Activated CD4-positive, alpha-beta T cell treated with anti-CD3 and anti-CD28 coated beads, Interleukin-10, Interleukin-2, amounts not matched to agents 100 ng/mL and 50 ng/mL, durations not matched to agents 16 hours and 8 hours (primary cell): ENCODE results near the gene FANCC.

Source experiments
- DNase-seq: peaks from one replicate; pipeline ENCODE4 v3.0.0-alpha.2; 2020

The FANCC gene

DNA sequence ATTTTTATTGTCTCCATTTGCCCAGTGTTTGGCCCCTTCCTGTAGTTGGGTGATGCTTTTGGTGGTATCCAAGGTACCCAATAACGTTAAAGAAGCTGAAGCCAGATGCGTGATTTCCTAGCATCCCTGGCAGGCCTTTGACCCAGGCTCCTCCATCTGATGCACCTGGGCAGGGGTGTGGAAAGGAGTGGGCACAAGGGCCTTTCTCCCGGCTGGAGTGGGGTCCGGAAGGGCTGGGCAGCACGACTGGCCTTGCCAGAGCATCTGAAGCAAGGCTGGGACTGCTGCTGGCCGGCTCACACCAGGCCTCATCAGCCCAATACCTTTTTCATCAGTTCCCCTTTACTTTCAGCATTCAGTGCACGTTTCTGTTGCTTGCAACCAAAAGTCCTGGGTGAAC is 220.2 kb downstream of the FANCC start:
- DNase-seq = no peak

DNA sequence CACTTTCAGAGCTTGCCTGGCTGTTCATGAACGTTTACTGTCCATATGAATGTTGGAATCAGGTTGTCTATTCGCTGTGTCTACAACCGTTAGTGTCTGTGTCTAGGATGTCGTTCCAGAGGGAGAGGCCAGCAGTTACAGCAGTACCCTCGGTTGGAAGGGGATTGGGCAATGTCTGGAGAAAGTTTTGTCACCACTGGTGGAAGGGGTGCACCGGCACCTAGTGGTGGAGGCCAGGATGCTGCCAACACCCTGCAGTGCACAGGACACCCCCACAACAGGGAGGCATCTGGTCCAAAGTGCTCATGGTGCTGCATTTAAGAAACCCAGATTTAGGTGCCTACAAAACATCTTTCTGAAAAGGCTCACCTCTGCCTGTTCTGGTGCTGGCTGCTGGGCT is 220.7 kb downstream of the FANCC start:
- no peak for DNase-seq

DNA sequence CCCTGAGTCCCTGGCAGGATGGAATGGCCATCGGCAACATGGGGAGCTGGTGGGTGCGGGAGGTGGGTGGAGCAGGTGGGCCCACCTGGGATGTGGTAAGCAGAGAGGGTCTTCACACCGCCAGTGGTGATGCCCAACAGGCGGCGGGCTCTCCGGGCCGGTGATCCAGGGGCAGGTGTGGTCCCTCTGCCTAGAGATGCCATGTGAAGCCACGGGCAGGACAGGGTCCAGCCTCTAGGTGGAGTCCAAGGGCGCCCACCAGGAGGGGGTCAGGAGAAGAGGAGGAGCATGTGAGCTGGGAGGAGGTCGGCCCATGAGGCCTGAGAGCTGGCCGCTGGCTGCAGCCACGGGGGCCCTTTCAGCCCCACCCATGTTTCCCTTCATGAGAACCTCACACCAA is 221.1 kb downstream of the FANCC start:
- DNase-seq = no peak

DNA sequence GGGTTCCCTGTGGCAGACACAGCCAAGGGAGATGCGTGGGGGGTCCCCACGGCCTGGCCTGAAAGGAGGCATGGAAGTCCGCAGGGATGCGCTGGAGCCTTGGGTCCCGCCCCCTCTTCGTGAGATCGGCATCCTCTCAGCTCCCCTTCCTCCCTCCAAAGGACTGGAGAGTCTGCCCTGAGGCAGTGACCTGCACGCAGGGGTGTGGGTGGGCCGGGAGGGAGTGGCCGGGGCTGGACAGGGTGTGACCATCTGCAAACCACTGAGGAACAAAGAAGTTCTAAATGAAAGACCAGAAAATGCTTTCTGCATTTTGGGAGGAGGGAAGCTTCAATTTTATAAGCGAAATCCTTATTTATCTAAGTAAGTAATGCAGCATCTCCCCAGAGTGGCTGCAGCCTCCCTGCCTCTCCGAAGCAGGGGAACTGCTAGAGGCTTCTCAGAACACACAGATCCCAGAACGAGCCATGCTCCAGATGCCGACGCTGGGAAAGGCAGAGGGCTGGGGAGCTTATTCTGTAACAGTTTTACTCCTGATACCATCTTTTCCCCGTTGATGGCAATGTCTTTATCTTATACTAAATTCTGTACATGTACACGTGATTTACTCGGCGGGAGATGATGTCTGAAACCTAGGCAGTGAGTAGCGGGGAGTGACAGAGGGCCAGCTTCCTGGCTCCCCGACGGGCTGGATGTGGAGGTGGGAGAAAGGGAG is 221.7 kb downstream of the FANCC start:
- DNase-seq = no peak

DNA sequence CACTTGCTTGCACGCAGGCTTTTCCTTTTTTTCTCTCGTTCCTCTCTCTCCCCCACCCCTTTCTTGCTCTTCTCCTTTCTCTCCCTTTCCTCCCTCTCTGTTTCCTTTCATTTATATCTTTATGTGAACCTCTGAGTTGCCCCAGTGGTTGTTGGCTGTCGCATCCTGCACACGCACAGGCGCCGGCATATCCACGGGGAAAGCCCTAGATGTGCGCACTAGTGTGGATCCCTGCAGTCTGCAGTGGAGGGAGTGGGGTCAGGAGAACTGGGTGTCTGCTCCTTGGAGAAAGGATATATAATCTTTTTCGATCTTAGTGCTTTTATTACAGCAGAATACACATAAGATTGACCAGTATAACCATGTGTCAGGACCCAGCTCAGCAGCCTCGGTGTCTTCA is 223.5 kb downstream of the FANCC start:
- no peak for DNase-seq

DNA sequence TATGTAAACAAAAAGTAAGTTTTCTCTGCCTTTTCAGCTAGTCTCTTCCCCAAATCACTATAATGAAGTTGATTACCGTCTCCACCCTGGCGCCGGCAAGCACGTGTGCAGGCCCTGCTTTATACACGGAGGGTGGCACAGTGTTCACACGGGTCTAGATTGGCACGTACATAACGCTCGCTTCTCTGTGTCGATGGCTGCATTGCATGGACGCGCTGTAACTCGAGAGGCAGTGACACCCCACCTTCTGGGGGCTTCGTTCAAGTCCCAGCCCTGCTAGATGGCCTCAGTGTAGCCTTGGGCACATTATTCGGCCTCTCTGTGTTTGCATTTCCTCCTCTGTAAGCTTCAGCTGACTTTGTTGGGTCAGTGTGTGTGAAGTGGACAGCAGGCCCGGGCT is 223.9 kb downstream of the FANCC start:
- DNase-seq = no peak

DNA sequence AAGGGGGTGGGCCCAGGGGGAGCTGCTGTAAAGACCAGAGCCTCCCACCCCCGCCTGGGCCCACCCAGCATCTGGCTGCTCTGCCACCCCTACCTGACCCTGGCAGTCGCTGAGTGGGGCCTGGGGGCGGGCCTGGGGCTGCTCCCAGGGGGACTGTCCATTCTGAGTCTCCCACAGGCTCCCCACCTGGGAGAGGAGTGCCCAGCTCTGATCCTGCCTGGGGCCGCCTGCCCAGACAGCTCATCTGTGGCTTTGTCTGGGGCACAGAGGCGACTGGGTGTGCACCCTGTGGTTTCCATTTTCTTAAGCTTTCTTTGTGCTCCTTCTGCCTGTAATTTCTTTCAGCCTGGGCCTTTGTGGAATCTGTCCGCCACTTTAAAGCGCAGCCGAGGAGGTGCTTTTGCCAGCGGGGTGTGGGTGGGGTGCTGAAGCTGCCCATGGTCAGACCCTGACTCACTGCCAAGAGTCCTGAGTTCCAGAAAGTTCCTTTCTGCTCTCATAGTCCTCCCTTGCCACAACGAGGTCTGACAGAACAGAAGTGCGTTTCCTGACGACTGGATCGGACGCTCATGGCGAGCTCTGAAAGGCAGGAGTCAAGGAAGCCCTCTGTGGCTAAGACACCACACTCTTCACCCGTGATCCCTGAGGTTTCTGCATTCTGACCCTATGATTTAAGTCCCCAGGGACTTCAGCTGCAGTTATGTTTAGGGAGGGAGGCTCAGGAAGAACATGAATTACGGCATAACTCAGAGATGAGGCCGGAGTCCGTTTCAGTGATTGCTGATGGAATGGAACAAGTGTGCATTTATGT is 225.0 kb downstream of the FANCC start:
- no peak for DNase-seq

DNA sequence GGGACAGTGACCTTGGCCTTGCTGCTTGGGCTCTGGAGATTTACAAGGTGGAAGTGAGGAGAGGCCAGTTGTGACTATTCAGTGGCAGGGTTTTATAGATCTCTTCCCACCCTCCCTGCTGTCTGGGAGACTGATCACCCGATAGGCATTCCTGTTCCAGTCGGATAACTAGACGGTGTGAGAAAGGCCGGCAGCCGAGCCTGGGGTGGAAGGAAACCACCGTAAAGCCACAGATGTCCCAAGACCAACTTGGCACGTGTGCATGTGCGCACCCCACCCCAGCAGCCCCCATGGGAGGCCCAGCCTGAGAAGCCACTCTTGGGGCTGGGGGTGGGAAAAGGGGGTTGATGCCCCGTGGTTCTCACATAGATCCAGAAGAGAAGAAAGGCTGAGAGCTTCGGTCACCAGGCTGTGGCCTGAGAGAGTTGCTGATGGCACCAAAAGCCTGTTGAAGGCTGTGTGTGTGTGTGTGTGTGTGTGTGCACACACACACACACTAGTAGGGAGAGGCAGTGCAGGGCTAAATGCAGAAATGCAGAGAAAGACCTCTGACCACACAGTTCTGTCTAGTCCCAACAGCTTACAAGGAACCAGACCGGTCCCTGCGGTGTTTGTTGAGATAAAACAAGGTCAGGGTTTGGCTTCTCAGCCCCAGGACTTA is 225.8 kb downstream of the FANCC start:
- DNase-seq = no peak

DNA sequence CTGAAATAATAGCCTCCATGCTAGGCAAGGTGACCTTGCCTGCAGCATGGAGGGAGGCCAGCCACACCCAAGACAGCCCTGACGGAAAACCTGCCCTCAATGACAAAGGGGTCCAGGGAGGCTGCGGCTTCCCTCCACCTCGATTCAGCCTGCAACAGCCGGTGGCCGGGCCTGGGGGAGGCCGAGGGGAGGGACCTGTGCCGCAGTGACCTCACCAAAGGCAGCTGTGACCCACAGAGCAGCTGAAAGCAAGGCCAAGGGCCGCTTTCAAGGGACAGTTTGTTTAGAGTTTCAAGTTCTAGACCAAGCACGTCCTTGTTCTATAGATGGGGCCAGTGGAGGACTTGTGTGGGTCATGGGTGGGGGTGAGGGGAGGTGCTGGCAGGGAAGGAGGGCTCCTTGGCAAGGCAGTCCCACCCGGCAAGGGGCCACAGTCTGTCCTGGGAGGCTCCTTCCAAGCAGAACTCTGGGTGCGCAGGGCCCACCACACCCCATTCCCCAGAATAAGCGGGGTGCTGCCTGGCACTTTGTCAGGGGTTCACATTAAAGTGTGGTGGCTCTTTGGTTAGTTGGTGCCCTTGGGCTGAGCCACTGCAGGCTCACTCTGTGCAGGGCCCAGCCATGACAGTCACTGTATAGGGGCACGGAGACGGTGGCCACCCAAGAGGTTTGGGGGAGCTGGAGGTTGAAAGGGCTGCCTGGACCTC is 226.5 kb downstream of the FANCC start:
- DNase-seq = no peak

DNA sequence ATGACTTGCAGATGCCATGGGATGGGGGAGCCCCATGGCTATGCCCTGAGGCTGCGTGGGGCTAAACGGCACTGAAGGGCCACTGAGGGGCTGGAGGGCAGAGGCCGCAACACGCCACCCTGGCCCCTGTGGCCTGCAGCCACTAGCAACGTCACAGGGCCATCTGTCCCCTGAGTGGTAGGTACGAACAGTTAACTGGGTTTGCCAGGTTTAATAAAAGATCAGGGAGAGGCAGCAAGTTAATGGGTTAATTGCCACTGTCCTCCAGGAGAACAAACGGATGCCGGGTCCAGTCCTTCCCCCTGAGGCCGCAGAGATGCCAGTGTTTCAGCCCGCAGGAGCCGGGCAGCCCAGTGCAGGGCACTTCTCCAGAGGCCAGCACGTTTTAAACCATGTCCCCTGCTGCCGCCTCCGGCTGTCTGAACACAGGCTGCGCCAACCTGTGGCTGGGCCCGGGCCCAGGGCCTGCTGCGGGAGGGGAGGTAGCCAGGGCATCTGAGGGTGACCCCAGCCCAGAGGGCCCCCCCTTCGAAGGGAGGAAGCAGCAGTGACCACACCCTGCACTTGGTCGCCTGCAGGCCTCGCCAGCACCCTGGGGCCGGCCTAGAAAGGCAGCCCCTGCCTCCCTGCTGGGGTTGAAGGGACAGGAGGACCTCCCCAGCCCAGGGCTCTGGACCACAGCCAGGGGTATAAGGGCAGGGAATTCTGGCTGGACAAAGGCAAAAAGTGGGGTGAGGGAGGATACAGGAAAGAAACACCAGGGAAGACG is 227.3 kb downstream of the FANCC start:
- no peak for DNase-seq

DNA sequence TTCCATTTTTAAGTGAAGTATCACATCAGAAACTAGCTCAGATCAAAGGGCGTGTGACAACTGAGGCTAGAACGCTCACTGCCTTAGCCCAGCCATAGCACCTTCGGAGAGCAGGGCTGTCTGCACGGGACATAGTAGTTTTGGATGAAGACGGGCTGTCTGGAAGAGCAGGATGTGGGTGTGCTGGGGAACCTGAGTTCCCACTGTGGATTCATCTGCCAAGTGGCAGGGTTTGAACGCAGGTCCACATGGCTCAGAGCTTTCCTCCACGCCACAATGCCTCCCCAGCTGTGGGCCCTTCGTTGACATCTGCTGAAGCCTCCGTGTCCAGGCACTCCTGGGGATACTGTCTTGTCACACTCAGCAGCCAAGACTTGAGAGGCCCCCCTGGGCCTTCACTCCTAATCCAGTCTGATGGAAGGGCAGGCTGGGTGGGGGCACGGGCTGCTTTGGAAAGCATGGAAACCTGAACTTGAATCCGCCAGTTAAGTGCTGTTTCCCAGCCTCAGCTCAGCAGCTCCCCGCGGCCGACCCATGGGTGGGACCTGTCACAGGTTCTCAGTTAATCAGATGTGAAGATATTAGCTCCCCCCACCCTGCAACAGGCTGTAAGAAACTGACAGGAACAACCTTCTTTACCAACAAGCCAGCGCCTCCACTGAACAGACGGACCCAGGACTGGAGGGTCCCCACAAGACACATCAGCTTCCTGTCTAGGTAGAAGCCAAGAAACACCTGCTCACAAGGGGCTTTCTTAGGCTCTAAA is 228.1 kb downstream of the FANCC start:
- DNase-seq = no peak

DNA sequence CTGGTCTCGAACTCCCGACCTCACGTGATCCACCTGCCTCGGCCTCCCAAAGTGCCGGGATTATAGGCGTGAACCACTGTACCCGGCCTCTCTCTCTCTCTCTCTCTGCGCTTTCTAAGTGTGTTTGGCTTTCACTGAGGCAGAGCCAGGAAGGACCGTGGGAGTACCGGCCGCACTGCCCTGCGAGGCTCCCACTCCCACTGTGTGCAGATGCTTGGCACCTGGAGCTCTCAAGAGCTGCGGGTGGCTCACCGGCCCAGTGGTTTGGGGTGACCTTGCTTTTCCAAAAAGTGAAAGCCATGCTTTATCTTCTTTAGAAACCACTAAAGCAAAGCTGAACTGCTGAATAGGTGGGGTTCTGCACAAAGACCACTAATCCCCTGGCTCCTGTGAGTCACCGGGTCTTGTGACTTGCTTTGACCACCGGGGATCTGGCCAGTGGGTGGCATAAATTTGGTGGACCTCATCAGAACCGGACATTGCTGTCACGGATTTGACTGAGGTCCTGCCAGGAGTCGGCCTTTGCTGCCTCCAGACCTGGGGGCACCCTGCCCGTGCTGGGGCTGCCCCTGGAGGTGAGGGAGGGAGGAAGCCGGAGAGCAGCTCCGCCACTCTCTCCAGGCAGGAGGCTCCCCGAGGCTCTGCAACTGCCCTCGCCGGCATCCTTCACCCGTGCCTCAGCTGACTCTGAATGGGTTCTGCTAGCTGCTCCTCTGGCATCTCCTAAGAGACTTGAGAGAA is 228.9 kb downstream of the FANCC start:
- no peak for DNase-seq

DNA sequence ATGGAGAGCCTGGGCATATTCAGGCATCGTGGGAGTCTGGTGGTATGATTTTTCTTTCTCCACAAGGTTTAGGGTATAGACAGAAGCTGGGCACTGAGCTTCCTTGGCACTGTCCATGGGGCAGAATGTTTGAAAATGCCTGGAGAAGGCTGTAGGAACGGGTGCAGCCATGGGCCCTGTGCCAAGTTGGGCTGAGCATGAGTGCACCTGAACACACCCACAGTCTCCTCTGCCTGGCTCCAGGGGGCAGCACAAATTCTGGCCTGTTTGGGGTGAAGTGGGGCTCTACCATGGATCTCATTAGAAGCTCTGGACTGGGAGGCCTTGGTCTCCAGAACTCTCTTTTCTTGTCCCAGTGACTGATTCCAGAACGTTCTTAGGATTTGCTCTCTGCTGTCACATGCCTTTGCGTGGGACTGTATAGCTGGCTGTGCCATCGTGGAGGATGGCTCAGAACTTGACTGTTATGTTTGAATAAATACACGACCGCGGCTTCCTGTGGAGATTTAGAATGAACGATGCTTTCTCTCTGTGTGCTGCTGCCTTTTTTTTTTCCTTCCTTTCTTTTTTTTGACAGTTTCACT is 229.8 kb downstream of the FANCC start:
- peak; percentile 10 for DNase-seq

DNA sequence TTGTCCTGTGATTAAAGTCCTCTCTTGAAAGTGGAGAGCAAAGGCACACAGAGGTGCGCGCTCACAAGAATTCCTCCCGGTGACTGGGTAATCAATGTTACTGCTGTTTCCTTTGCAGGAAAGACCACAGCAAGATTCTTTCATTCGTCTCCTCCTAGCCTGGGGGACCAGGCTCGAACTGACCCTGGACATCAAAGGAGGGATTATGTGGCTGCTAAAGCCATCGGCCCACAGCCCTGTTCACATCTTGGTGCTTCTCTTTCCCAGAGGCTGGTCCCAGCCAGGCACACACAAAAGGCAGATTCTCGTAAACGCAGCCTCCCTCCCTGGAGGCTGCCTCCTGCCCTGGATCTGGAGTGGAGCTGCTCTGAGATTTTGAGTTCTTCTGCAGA is 230.9 kb downstream of the FANCC start:
- no peak for DNase-seq

DNA sequence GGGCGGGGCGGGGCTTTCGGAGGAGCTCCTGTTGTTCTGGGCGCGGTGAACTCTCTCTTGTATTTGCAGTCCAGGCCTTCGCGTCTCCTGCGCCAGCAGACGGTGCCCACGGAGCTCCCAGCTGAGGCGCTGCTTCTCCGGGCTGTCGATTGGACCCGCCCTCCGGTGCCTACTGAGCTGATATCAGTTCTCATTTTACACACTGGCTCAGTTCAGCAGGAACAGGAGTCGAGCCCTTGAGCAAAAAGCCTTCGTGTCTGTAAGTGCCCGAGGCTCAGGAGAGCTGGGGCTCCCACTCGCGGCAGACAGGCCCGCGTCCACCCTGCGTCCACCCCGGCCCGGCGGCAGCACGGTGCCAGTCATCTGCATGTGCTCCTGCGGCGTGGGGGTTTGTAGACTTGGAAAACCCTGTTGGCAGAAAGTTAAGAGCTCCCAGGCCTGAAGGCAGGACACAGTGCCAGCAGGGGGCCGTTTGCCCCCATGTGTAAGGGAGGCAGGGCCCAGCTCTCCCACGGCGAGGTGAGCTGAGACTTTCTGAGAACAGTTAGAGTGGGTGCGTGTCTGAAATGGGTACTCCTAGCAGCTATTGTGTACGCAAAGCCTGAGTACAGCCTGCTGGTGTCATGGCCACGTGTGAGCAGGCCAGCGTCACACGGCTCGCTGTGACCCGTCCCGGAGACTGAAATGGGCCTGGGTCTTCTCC is 231.5 kb downstream of the FANCC start:
- no peak for DNase-seq

DNA sequence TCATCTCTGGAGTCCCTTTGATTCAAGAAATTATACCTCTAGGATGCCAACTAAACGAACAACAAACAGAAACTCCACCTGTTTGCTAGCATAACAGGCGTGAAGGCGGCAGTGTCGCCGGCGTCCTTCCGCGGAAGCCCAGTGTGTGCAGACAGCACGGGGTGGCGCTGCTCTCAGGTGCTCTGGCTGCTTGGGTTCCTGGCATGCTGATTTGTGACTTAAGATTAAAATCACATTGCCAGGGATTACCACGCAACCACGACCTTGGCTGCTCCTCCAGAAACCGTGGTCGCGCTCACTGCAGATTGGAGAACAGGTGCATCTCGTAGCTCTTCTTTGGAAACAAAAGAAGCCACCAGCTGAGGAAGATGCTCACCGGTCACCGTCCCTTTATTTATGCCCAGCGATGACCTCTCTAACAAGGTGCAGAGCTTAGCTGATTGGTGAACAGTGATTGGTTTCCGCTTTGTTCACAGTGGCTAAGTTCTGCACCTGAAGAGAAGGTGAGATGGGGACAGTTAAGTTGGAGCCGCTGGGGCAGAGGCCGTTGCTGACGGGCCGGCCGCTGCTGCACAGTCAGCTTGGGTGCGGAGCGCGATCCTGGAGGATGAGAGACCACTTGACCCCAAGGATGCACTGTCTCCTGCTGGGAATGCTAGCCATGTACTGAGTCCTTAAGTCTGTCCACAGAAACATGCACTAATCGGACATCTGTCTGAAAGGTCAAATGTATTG is 232.3 kb downstream of the FANCC start:
- DNase-seq = no peak

DNA sequence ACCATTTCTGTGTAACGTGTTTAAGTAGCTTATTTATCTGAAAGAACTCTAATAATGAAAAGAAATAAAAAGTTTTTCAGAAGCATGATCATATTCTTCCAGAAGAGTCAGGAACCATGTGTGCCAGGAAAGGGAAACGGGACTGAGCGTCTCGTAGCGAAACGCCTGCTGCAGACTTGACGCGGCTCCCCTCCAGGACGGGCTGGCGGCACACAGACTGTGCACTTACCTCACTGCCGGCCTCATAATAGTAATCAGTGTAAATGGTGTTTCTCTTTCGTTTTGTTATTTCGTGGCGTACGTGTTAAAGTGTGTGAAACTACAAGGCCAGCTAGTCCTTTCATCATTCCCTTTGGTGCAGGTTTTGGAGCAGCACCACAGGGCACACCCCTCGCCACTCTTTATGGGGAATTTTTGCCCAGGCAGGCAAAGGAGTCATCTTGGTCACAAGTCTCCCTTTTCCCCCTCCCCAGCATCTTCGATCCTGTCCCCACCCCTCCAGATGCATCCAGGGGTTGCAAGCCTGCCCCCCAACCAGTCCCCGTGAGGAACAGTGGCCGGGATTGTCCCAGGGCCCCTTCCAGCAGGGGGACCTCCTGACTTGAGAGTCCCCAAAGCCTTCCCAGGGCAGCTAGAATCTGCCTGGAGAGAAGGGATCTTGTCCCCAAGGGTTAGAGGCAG is 233.1 kb downstream of the FANCC start:
- DNase-seq = no peak

DNA sequence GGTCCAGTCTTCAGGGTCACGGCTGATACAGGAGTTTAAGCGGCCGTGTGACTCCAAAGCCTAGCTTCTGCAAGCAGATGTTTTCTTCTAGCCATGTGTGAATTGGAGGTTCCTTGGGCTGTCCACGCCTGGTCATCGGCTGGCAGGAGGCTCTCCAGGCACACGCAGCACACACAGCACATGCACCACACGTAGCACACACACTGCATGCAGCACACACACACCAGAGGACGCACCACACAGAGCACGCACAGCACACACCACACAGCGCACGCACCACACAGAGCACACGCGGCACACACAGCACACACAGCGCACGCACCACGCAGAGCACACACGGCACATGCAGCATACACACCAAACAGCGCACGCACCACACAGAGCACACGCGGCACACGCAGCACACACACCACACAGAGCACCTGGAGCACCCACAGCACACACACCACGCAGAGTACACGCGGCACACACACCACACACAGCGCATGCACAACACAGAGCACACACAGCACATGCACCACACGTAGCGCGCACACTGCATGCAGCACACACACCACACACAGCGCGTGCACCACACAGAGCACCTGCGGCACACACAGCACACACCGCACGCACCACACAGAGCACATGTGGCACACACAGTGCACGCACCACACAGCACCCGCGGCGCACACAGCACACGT is 234.3 kb downstream of the FANCC start:
- no peak for DNase-seq
